Stimulated activated CD4-positive, alpha-beta T cell treated with anti-CD3 and anti-CD28 coated beads, Interleukin-15, amount 100 ng/mL, for 24 hours (primary cell): ENCODE measurements around the gene NKAPL.
"Not testable (repeated sequence)": the region's sequence is repeated elsewhere in the genome, so short reads cannot be mapped to it uniquely, and the experiment has no call there.

ENCODE experiments used
- DNase-seq: peaks from one replicate; pipeline ENCODE4 v3.0.0-alpha.2; 2020

NKAPL gene

GRCh38 chr6:28248916-28249315, 10.2 kb upstream of the NKAPL start:
- DNase-seq: no peak

DNA sequence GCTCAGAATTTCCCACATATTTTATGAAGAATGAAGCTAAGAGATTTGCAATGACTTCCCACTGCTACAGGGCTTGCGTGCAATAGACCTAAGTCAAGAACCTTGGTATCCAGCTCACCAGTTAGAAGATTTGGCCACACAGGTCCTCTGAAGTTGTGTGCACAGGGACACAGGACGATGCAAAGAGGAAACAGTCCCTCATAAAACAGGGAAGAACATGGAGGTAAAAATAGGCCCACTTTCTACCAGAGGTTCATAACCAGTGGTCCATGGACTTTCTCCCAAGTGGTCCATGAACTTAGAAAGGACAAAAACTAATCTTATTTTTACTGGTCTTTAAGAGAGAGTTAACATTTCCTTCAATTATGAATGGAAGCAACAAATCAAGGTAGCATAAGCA, 8.3 kb upstream of the NKAPL start:
- DNase-seq: no peak

GRCh38 chr6:28251661-28252008, 7.5 kb upstream of the NKAPL start:
- DNase-seq: peak; percentile 49

DNA sequence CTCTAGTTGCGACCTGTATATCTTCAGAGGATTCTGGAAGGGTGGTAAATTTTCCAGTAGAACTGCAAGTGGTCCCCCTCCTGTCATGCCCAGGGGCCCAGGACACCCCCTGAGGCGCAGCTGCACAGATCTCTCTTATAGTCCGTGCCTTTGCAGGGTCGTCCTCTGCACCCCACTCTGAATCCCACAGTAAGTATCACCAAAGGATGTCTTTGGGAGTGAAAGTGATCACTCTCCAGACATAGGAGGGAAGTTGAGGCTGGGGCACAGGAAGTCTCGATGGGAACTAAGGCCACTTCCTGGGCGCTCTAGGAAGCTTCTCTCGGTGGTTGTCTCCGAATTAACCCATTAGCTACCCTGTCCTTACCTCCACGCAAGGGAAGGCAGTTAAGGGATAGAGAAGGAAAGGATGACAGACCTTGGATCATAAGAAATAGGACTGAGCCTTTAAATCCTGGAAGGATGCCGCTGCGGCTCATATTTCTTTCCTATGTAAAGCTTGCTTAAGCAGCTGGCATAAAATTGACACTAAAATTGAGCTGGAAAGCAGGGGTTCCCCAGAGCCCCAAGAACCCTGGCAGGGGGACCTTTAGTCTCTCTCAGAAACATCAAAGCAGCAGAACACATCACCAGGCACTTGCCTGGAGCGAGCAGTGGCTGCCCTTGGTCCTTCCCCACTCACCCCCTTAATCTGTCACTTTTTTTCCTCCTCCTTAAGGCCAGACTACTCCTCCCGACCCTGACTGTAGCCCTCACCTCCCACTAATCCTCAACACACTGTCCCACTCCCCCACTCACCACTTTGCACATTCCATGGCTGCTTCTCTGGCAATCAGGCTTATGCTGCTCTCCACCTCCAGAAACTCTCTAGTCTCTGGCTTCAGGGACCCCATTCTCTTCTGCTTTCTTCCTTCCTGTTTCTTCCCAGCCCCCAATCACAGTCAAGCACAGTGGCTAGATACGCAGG, 6.8 kb upstream of the NKAPL start, which contains the start of gene ZKSCAN4:
TSS of gene ZKSCAN4 (minus strand) at position 261 of the 967 bp plus-strand sequence. CDS start 289 bp downstream, outside the sequence.
- peak; percentile 86 for DNase-seq

DNA sequence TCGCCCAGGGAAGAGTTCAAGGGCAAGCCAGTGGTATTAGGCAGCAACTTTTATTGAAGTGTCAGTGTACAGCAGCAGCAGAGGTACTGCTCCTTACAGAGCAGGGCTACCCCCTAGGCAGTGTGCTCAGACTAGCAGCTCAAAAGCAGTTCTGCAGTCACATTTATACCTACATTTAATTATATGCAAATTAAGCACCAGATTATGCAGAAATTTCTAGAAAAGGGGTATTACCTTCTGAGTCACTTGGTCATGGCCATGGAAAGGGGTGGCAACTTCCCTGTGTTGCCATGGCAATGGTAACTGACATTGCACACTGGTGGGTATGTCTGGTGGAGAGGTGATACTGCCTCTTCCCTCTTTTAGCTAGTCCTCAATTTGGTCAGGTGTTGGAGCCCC, 5.0 kb upstream of the NKAPL start:
- DNase-seq: peak; percentile 4

DNA sequence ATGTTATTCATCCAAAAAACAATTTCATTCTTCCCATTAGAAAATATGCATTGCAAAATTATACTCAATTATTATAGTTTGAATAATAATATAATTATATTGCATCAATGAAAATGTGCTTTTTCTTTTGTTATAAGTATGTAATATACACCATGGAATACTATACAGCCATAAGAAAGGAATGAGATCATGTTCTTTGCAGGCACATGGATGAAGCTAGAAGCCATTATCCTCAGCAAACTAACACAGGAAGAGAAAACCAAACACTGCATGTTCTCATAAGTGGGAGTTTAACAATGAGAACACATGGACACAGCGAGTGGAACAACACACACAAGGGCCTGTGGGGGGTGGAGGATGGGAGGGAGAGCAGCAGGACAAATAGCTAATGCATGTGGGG, 2.1 kb upstream of the NKAPL start:
- no peak for DNase-seq

DNA sequence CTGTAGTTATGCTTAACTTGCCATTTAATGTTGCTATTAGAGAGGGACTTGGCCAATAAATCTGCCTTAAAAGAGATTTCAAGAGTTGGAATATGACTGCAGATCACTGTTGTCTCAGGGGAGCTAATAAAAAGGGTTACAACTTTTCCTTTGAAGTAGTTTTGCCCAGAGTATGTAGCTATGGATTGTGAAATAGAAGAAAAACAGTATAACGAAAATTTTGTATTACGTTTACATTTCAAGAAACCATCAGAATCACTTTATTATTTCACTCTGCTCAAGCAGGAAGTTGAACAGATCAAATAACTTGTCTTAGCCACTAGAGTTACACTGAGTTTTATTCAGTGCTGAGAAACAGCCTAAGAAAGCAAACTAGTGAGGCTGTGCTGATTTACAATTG, 4.8 kb downstream of the NKAPL start:
- no peak for DNase-seq

DNA sequence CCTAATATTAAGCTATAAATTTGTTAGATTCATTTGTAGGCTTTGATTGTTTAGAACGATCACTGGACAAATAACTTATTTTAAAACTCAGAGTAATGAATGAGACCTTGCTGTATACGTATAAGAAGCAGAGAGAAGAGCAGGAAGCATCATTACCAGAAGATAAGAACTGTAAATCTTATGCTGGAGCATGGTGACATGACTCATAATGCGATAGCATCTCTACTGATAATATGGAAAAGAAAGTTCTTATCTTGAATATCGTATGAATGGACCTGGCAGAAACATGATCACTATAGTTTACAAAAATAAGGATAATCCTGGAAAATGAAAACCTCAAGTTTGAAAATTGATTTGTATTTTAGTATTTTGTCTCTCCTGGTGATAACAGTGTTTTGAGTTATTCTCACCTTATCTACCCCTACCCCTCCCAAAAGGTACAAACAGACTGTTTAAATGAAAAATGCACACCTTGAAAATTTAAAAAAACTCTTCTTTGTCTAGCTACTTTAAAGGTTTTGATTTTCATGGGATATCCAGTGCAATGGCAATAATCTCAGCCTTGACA, 5.8 kb downstream of the NKAPL start:
- no peak for DNase-seq

GRCh38 chr6:28266563-28266961, 7.5 kb downstream of the NKAPL start:
- no peak for DNase-seq

DNA sequence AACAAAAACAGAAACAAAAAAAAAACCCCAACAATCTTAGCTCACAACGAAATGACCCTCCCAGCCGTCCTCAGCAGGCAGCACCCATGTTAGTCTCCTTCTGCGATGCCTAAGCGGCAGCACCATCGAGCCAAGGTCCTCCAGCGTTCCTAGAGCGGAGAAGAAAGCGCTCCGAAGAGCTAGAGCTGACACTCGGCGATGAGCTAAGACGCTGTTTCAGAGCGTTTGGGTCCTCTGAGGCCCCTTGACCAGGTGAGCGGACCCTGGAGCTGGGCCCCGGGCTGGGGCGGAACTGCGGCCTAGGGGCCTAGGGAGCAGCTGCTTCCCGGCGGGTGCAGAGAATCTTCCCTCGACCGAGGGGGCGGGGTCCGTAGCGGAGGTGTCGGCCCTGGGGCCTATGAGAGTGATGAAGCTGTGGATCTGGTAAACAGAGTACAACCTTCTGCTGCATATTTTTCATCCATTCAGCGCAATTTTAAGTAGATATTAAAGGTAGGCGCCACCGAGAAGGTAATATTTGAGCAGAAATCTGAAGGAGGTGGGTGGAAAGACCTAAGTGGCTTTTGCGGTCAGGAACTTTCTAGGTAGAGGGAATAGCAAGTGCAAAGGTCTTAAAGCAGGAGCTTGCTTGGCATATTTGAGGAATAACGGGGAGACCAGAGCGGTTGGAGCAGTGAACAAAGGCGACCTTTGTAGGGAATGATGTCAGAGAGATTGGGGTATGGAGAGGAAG, 8.0 kb downstream of the NKAPL start, which contains the start of gene ZSCAN26:
TSS of gene ZSCAN26 (plus strand) at position 182 of the 733 bp plus-strand sequence. CDS start 4,777 bp downstream, outside the sequence.
- peak; percentile 86 for DNase-seq

GRCh38 chr6:28267695-28268059, 8.6 kb downstream of the NKAPL start:
- DNase-seq: no peak

GRCh38 chr6:28269492-28269891, 10.4 kb downstream of the NKAPL start:
- DNase-seq: peak; percentile 3

- DNase-seq: no peak
These were observed 15.8 kb downstream of the NKAPL start for GRCh38 chr6:28274888-28275287.

GRCh38 chr6:28277746-28278145, 18.6 kb downstream of the NKAPL start:
- DNase-seq: no peak

- DNase-seq: no peak
These were observed 21.6 kb downstream of the NKAPL start for GRCh38 chr6:28280595-28281287.

GRCh38 chr6:28281288-28282064, 22.4 kb downstream of the NKAPL start, which contains the start of gene PGBD1:
Gene PGBD1, plus strand, starts transcription at chr6:28281572. Its CDS starts 2,242 bp downstream, at chr6:28283814.
- peak; percentile 79 for DNase-seq

DNA sequence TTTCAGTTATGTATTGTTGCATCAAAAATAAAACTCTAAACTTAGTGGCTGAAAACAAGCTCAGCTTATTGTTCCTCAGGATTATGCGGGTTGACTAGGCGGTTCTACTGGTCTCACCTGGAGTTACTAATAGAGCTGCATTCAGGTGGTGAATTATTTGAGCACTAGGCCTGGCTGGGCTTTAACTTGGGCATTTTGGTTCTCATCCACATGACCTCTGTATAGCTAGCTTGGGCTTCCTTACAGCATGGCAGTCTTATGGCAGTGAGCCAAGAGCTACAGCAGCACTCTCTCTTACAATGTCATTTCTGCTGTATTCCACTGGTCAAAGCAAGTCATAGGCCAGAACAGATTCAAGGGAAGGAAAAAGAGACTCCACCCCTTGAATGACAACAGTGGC, 23.8 kb downstream of the NKAPL start:
- DNase-seq: no peak

DNA sequence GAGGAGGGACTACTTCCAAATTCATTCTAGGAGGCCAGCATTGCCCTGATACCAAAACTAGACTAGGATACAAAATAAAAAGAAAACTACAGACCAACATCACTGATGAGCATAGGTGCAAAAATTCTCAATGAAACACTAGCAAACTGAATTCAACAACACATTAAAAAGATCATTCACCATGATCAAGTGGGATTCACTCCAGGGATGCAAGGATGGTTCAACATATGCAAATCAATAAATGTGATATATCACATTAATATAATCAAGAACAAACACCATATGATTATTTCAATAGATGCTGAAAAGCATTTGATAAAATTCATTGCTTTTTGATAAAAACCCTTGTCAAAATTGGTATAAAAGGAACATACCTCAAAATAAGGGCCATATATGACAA, 32.5 kb downstream of the NKAPL start:
- DNase-seq: no peak

DNA sequence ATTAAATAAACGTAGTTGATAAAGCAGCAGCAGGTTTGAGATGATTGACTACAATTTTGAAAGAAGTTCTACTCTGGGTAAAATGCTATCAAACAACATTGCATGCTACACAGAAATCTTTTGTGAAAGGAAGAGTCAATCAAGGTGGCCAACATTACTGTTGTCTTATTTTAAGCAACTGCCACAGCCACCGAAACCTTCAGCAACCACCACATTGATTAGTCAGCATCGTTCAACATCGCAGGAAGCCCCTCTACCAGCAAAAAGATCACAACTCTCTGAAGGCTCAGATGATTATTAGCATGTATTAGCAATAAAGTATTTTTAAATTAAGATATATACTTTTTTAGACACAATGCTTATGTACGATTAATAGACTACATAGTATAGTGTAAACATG, 36.2 kb downstream of the NKAPL start:
- no peak for DNase-seq

DNA sequence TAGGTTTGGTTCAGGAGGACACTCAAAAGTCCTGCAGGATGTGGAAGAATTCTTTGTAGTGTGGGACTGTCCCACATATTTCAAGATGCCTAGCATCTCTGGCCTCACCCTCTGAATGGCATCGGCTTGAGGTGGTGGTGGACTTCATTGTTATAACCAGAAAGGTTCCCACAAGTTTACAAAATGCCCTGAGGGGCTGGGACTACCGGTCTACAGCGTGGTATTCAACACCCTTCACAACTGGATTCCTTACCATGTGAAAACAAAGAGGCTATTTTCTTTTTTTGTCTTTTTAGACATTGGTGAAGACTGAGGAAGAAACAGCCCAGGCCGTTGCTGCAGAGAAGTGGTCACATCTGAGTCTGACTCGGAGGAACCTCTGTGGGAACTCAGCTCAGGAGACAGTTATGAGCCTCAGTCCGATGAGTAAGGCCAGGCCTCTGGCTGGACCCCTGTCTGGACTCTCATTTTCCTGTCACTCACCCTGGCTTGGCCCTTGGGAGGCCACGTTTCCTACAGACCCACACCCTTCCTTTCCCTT, 37.5 kb downstream of the NKAPL start:
- no peak for DNase-seq

- peak; percentile 11 for DNase-seq
These were observed 44.5 kb downstream of the NKAPL start for GRCh38 chr6:28303570-28303969.

- DNase-seq: not testable (repeated sequence)
These were observed 47.3 kb downstream of the NKAPL start for GRCh38 chr6:28306363-28306762.
